GM12878 (cell line): ENCODE data around the gene PATL2. TPM values are rescaled to one million over a fixed set of nuclear protein-coding genes. Genes with fewer than 3 reads are reported as not detected.

ENCODE experiments used
- ATAC-seq: fragments of 200-7000 bp; cut with Tn5 transposase; 3 replicates; pipeline ENCODE4 v1.9.1; 2020; ENCODE audit warnings: mild to moderate bottlenecking, moderate library complexity
- BruUV-seq: library from RNA; stranded (reverse); fragments of 400-500 nt; replicated peaks from 2 replicates; lab custom pipeline; 2021; lab: Mats Ljungman, UMichigan
- CTCF ChIA-PET: fragments of 300-600 bp; sonication (Branson Sonifier 250); formaldehyde crosslinking; extraction: SDS; loops from one replicate; lab custom pipeline; 2021; ENCODE audit warnings: inconsistent platforms; lab: Yijun Ruan, JAX
- POLR2A ChIA-PET: fragments of 350-600 bp; formaldehyde crosslinking; extraction: SDS; loops from one replicate; lab custom pipeline; 2021; ENCODE audit warnings: inconsistent platforms; lab: Charles Lee
- RAD21 ChIA-PET: fragments of 300-600 bp; sonication (Branson Sonifier 250); formaldehyde crosslinking; loops from one replicate; lab custom pipeline; 2023; ENCODE audit warnings: antibody characterized with exemption; ENCODE audit not compliant: unreplicated experiment; lab: Charles Lee
- SMC1A ChIA-PET: fragments of 300-600 bp; sonication (Branson Sonifier 250); formaldehyde crosslinking; loops from one replicate; lab custom pipeline; 2023; ENCODE audit not compliant: unreplicated experiment, uncharacterized antibody; lab: Charles Lee
- DNase-seq: peaks from one replicate; pipeline ENCODE4 v3.0.0-alpha.2; 2011; ENCODE audit warnings: low read depth, low spot score
- FAIRE-seq: peaks from 3 replicates; lab custom pipeline; 2011; peaks lifted over from hg19 to GRCh38; lab: Jason Lieb, UNC
- H2AFZ ChIP-seq: 2 replicates; pipeline ENCODE4 v1.6.0; 2011; ENCODE audit warnings: low read depth, low read length, control low read depth; ENCODE audit not compliant: control insufficient read depth
- H3K27ac ChIP-seq: 2 replicates; pipeline ENCODE4 v1.5.1; 2011; ENCODE audit warnings: control low read depth; ENCODE audit not compliant: control insufficient read depth, insufficient read depth
- H3K27me3 ChIP-seq, 2 experiments: replicated peaks in 1 of 2; 2 replicates each; pipeline versions ENCODE4 v1.6.0 to v1.6.1; 2011; ENCODE audit warnings: low read length in 1 of 2; ENCODE audit not compliant: control insufficient read depth in 2 of 2, insufficient read depth in 2 of 2
- H3K36me3 ChIP-seq, 2 experiments: 2 replicates each; pipeline ENCODE4 v1.5.1; 2011; ENCODE audit warnings: low read length in 1 of 2; ENCODE audit not compliant: control insufficient read depth in 2 of 2, insufficient read depth in 2 of 2
- H3K4me1 ChIP-seq: 2 replicates; pipeline ENCODE4 v1.6.1; 2011; ENCODE audit warnings: mild to moderate bottlenecking, low read length, moderate library complexity, mixed read lengths; ENCODE audit not compliant: control insufficient read depth, insufficient read depth
- H3K4me2 ChIP-seq: 2 replicates; pipeline ENCODE4 v1.6.0; 2011; ENCODE audit warnings: control low read depth; ENCODE audit not compliant: control insufficient read depth, insufficient read depth
- H3K4me3 ChIP-seq: fragments of 200-600 bp; sonication (generic); 2 replicates; pipeline ENCODE4 v1.5.1; 2016
- H3K79me2 ChIP-seq: 2 replicates; pipeline ENCODE4 v1.6.0; 2011; ENCODE audit warnings: low read length; ENCODE audit not compliant: control insufficient read depth, insufficient read depth
- H3K9ac ChIP-seq: 2 replicates; pipeline ENCODE4 v1.8.0; 2011; ENCODE audit warnings: low read length, control low read depth, mixed read lengths; ENCODE audit not compliant: control insufficient read depth, insufficient read depth
- H3K9me3 ChIP-seq: replicated peaks from 3 replicates; pipeline ENCODE4 v1.5.1; 2011; ENCODE audit warnings: mild to moderate bottlenecking, low read length; ENCODE audit not compliant: control insufficient read depth, insufficient read depth
- H4K20me1 ChIP-seq: 2 replicates; pipeline ENCODE4 v1.6.0; 2011; ENCODE audit not compliant: control insufficient read depth, insufficient read depth
- BHLHE40 ChIP-seq, 2 experiments: fragments of 450-650 bp in 1 of 2; IDR thresholded peaks; 2 replicates each; pipeline ENCODE4 v1.6.1; 2011 to 2017; ENCODE audit warnings: low read depth in 2 of 2, borderline replicate concordance in 1 of 2, improper control_type of control experiment in 1 of 2, low read length in 1 of 2, mild to moderate bottlenecking in 1 of 2
- BMI1 ChIP-seq: fragments of 450-650 bp; IDR thresholded peaks from 2 replicates; pipeline ENCODE4 v1.6.1; 2016; ENCODE audit warnings: mild to moderate bottlenecking, moderate library complexity, borderline replicate concordance
- EZH2 ChIP-seq: IDR thresholded peaks from 2 replicates; pipeline ENCODE4 v1.6.1; 2012; ENCODE audit warnings: low read depth, mild to moderate bottlenecking, control low read depth, inconsistent platforms, low read length, borderline replicate concordance; ENCODE audit not compliant: control insufficient read depth
- MTA3 ChIP-seq: IDR thresholded peaks from 2 replicates; pipeline ENCODE4 v1.6.1; 2012; ENCODE audit warnings: low read length, inconsistent platforms, borderline replicate concordance
- NBN ChIP-seq: fragments of 450-650 bp; IDR thresholded peaks from 2 replicates; pipeline ENCODE4 v1.6.1; 2016
- NFXL1 ChIP-seq: fragments of 450-650 bp; IDR thresholded peaks from 2 replicates; pipeline ENCODE4 v1.6.1; 2017; ENCODE audit warnings: antibody characterized with exemption, mild to moderate bottlenecking, borderline replicate concordance
- PML ChIP-seq: IDR thresholded peaks from 2 replicates; pipeline ENCODE4 v1.6.1; 2012; ENCODE audit warnings: low read length, inconsistent platforms
- PRDM15 ChIP-seq: fragments of 450-650 bp; formaldehyde crosslinking; IDR thresholded peaks from 2 replicates; pipeline ENCODE4 v1.4.0; 2020; ENCODE audit warnings: mild to moderate bottlenecking, moderate library complexity
- SP1 ChIP-seq: IDR thresholded peaks from one replicate; pipeline ENCODE4 v1.6.1; 2011; ENCODE audit warnings: low read depth, low read length
- ZNF217 ChIP-seq: fragments of 450-650 bp; IDR thresholded peaks from 2 replicates; pipeline ENCODE4 v1.6.1; 2017; ENCODE audit warnings: antibody characterized with exemption, mild to moderate bottlenecking
- ZNF384 ChIP-seq: IDR thresholded peaks from 2 replicates; pipeline ENCODE4 v1.6.1; 2012; ENCODE audit warnings: low read depth, mild to moderate bottlenecking, low read length, improper control_type of control experiment, borderline replicate concordance
- WGBS: methylation state at CpG from one replicate; pipeline ENCODE4 v1.1.6; 2016; ENCODE audit warnings: low lambda C conversion rate; ENCODE audit not compliant: insufficient replicate concordance, insufficient coverage; ENCODE audit errors: missing lambda C conversion rate; 5-methylcytosine and 5-hydroxymethylcytosine counted together
- in situ Hi-C: fragments of 300-500 bp; cut with MboI; formaldehyde crosslinking; loops from 9 replicates; pipeline ENCODE4 v1.14.3; 2018; ENCODE audit warnings: mixed read lengths
- intact Hi-C: fragments of 100-400 bp; cut with micrococcal nuclease; formaldehyde crosslinking; loops from one replicate; pipeline ENCODE4 v1.14.2; 2022; ENCODE audit not compliant: unreplicated experiment
- polyA plus RNA-seq, 11 experiments: library from polyadenylated mRNA; depleted of rRNA in 4 of 11; unstranded in 6 of 11; stranded (reverse) in 5 of 11; fragments of >200 nt; fragmentation: Nextera tagmentation in 4 of 11; fragmentation: Illumina TruSeq in 1 of 11; extraction: Ambion mirVana in 4 of 11; extraction: Trizol in 1 of 11; gene quantifications; 1 replicate in 1 of 11; 2 replicates in 10 of 11; pipeline versions ENCODE4 v1.2.1 to v1.2.3, GENCODE V29; 2011 to 2016; ENCODE audit warnings: inconsistent platforms in 2 of 11, missing spikeins in 2 of 11, low read depth in 1 of 11
- total RNA-seq, 4 experiments: library from RNA; depleted of rRNA in 3 of 4; stranded (reverse); fragments of >200 nt in 3 of 4; fragmentation: Illumina TruSeq in 1 of 4; extraction: Trizol in 1 of 4; gene quantifications; 2 replicates each; pipeline versions ENCODE4 v1.2.1 to v1.2.3, GENCODE V29; 2013 to 2021
- TF ChIP-seq, protein P1 (sequence below): IDR thresholded peaks from 2 replicates; pipeline ENCODE4 v1.6.1; 2011; ENCODE audit warnings: mild to moderate bottlenecking, low read depth, low read length, moderate library complexity; ENCODE audit not compliant: insufficient replicate concordance

The PATL2 gene
- total and polyA plus RNA-seq, 10 of the 15 experiments (the other 5 are each of a cell fraction or from before 2014, with no cell fraction given), result 4.2 to 16.2 (median 12.1) TPM

GRCh38 chr15:44726136-44726535 is 15.0 kb upstream of the PATL2 start:
- Histone ChIP-seq H4K20me1 (no peaks in the 10 kb centered on the region), H3K4me2 (peak overlapping the region; percentile 85), H3K4me3 (peak overlapping the region; percentile 66), H3K27ac (peak overlapping the region; percentile 99), H3K4me1 (peaks cover 37% of the 10 kb centered on the region), H3K27me3 (no peaks in the 10 kb centered on the region), H2AFZ (no peak overlapping the region), H3K36me3 (peaks cover 0 to under 1% of the 10 kb centered on the region in 2 experiments; a peak in 1 of 4 replicates)
- in situ Hi-C loops (loop anchor here (10.0 kb wide), 1 partner anchor 931 kb away; the partner anchor contains the start of gene SERF2), intact Hi-C loops (loop anchor here (1.0 to 2.0 kb wide), 2 partner anchors 15 to 157 kb away; partner anchors contain the start of genes B2M and PATL2)
- DNase-seq (no peak), ATAC-seq (no peak)
- ChIA-PET CTCF (interaction anchor here (0.7 to 8.1 kb wide), 4 partner anchors 11 to 878 kb away, joined by 3 to 153 read pairs (median 68); partner anchors contain the start of genes B2M, PATL2, SPG11 and TRIM69), RAD21 (interaction anchor here (1.0 to 19.7 kb wide), 4 partner anchors 11 to 61 kb away, joined by 8 to 680 read pairs (median 378); partner anchors contain the start of genes B2M, PATL2, SPG11 and TRIM69), POLR2A (interaction anchor here (0.6 to 24.8 kb wide), 5 partner anchors 6 to 152 kb away, joined by 3 to 718 read pairs (median 186); partner anchors contain the start of genes B2M, PATL2, SPG11 and TRIM69), SMC1A (interaction anchor here (0.6 to 16.1 kb wide), 5 partner anchors 10 to 325 kb away, joined by 3 to 637 read pairs (median 98); partner anchors contain the start of genes B2M, PATL2, SPG11 and TRIM69)
- TF ChIP-seq PML, result no peak
- TF ChIP-seq ZNF384, result no peak
- 0 out of 2 replicates have a peak, but pooled peaks have one; percentile 7 for TF ChIP-seq MTA3
- TF ChIP-seq NBN, result no peak
- TF ChIP-seq, protein P1, sequence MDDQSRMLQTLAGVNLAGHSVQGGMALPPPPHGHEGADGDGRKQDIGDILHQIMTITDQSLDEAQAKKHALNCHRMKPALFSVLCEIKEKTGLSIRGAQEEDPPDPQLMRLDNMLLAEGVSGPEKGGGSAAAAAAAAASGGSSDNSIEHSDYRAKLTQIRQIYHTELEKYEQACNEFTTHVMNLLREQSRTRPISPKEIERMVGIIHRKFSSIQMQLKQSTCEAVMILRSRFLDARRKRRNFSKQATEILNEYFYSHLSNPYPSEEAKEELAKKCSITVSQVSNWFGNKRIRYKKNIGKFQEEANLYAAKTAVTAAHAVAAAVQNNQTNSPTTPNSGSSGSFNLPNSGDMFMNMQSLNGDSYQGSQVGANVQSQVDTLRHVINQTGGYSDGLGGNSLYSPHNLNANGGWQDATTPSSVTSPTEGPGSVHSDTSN, result no peak
- TF ChIP-seq BMI1, result no peak
- 0 out of 2 replicates have a peak, but pooled peaks have one; percentile 12 for TF ChIP-seq PRDM15 (CRISPR knock-in tag)
- no peak for TF ChIP-seq BHLHE40 (IDR thresholded peaks at IDR 0.05; ENCODE audit: borderline replicate concordance in 1 of 2, low read depth in 2 of 2, low read length in 1 of 2)
- no peak for TF ChIP-seq EZH2
- TF ChIP-seq ZNF217, result no peak
- TF ChIP-seq NFXL1, result no peak
- TF ChIP-seq SP1, result no peak
- TF ChIP-seq, all 136 proteins: peak for 2
- WGBS, result 8% methylated on average over 7 of the region's 7 CpGs
- peak overlapping the region; percentile 82 for H3K9ac ChIP-seq
- no TSS peak for BruUV-seq
- no peak for FAIRE-seq
- H3K9me3 ChIP-seq, result no peaks in the 10 kb centered on the region
- peaks cover 69% of the 10 kb centered on the region for H3K79me2 ChIP-seq
